HG03378 (cell line): Measurements from ENCODE around the gene AGPS.
"Not testable (repeated sequence)": the region's sequence is repeated elsewhere in the genome, so short reads cannot be mapped to it uniquely, and the experiment has no call there.

Source experiments
- ATAC-seq: cut with Tn5 transposase; IDR thresholded peaks from one replicate; pipeline ENCODE4 v1.9.1; 2021; ENCODE audit warnings: mild to moderate bottlenecking, moderate library complexity; ENCODE audit not compliant: unreplicated experiment

AGPS gene

GRCh38 chr2:177413703-177414102, 21.1 kb downstream of the AGPS start:
- no peak for ATAC-seq

DNA sequence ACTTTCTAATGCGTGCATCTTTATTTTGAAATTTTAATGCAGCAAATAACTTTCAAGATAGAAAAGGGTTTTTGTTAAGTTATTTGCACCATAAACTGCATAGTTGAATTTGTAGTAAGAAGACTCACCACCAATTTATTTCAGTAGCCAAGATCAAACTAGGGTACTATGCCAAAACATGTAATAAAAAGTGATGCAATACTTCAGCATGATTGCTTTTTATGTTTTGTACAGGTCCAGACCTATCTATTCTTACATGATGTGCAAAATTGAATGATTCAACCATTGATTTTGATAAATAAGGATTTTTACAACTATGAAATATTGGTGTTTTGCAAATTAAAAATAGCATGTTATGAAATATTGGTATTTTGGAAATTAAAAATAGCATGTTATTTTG, 26.7 kb downstream of the AGPS start:
- ATAC-seq: no peak

DNA sequence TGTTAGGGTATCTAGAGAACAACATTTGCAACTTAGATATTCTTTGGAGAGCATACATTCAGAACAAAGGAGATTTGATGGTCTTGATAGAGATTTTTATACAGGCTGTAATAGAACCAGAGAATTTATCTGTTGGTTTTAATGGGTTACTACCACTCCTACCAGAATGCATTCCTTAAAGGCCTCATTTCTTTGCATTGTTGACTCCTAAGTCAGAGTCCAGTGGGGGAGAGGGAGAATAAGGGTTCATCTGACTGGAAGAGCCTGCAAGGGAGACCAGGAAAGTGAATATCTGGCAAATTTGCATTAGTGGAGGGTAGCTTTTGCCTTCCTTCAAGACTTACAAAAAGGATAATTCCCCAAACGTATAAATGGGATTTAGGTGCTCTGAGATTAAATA, 29.7 kb downstream of the AGPS start:
- ATAC-seq: no peak

- not testable (repeated sequence) for ATAC-seq
These were observed 31.5 kb downstream of the AGPS start for GRCh38 chr2:177424120-177424519.

DNA sequence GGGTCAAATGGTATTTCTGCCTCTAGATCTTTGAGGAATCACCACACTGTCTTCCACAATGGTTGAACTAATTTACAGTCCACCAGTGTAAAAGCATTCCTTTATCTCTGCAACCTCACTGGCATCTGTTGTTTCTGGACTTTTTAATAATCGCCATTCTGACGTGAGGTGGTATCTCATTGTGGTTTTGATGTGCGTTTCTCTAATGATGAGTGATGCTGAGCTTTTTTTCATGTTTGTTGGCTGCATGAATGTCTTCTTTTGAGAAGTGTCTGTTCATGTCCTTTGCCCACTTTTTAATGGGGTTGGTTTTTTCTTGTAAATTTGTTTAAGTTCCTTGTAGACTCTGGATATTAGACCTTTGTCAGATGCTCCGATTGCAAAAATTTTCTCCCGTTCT, 32.0 kb downstream of the AGPS start:
- ATAC-seq: not testable (repeated sequence)

GRCh38 chr2:177427316-177427715, 34.7 kb downstream of the AGPS start:
- no peak for ATAC-seq

DNA sequence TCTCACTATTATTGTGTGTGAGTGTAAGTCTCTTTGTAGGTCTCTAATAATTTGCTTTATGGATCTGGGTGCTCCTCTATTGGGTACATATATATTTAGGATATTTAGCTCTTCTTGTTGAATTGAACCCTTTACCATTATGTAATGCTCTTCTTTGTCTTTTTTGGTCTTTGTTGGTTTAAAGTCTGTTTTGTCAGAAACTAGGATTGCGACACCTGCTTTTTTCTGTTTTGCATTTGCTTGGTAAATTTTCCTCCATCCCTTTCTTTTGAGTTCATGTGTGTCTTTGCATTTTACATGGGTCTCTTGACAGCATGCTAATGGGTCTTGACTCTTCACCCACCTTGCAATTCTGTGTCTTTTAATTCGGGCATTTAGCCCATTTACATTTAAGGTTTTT, 35.4 kb downstream of the AGPS start:
- ATAC-seq: not testable (repeated sequence)

GRCh38 chr2:177429688-177430325, 37.2 kb downstream of the AGPS start:
- ATAC-seq: no peak

DNA sequence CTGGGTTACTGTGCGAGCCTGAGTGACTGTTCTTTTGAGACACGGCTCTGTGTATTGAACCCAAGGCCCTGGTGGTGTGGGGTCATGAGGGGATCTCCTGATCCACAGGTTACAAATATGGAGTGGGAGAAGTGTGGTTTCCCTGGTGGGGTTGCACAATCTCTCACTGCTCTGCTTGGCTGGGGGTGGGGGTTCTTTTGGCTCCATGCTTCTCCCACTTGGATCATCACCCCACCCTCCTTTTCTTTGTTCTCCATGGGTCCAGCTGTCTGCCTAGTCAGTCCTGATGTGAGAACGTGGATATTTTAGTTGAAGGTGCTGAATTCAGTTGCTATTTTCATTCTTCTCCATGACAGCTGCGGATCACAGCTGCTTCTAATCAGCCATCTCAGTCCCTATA, 37.8 kb downstream of the AGPS start:
- no peak for ATAC-seq

DNA sequence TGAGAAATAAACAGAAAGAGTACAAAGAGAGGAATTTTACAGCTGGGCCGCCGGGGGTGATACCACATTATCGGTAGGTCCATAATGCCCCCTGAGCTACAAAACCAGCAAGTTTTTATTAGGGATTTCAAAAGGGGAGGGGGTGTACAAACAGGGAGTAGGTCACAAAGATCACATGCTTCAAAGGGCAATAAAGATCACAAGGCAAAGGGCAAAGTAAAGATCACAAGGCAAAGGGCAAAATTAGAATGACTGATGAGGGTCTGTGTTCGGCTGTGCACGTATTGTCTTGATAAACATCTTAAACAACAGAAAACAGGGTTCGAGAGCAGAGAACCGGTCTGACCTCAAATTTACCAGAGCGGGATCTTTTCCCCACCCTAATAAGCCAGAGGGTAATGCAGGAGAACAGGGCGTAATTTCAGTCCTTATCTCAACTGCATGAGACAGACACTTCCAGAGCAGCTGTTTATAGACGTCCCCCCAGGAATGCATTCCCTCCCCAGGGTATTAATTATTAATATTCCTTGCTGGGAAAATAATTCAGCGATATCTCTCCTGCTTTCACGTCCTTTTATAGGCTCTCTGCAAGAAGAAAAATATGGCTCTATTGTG, 38.6 kb downstream of the AGPS start:
- not testable (repeated sequence) for ATAC-seq

GRCh38 chr2:177432703-177433102, 40.1 kb downstream of the AGPS start:
- no peak for ATAC-seq

GRCh38 chr2:177433402-177433801, 40.8 kb downstream of the AGPS start:
- ATAC-seq: no peak

DNA sequence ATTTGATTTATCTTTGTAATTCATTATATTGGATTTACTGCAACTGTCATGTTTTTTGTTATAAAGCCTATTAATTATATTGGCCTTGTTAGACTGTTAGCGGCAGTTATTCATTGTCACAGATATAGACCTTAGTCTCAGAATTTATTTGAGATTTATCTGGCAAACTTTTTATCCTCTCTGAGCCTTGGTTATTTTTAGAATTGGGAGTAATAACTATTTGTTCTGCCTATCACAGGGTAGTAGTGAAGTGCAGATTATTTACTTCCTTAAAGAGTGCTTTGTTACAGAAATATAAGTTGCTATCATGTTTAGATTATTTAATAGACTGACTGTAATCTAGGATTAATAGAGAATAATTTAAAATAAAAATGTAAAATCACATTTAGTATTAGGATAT, 41.9 kb downstream of the AGPS start:
- ATAC-seq: no peak

GRCh38 chr2:177445200-177445599, 52.6 kb downstream of the AGPS start:
- no peak for ATAC-seq

GRCh38 chr2:177448031-177448430, 55.5 kb downstream of the AGPS start:
- no peak for ATAC-seq

DNA sequence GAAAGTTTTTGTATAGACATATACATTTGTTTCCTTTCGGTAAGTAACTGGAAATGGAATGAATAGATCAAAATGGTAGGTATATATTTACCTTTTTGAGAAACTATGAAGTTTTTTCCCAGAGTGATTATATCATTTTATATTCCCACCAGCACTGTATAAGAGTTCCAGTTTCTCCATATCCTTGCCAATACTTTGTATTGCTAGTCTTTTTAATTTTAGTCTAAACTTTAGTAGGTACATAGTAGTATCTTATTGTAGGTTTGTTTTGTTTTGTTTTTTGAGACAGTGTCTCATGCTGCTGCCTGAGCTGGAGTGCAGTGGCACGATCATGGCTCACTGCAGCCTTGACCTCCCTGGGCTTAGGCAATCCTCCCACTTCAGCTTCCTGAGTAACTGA, 56.6 kb downstream of the AGPS start:
- no peak for ATAC-seq

GRCh38 chr2:177455187-177455586, 62.6 kb downstream of the AGPS start:
- ATAC-seq: no peak

DNA sequence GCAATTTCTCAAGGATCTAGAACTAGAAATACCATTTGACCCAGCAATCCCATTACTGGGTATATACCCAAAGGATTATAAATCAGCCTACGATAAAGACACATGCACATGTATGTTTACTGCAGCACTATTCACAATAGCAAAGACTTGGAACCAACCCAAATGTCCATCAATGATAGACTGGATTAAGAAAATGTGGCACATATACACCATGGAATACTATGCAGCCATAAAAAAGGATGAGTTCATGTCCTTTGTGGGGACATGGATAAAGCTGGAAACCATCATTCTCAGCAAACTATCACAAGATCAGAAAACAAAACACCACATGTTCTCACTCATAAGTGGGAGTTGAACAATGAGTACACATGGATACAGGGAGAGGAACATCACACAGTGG, 67.2 kb downstream of the AGPS start:
- ATAC-seq: not testable (repeated sequence)

GRCh38 chr2:177460973-177461585, 68.5 kb downstream of the AGPS start:
- ATAC-seq: no peak

- no peak for ATAC-seq
These were observed 72.0 kb downstream of the AGPS start for GRCh38 chr2:177464549-177464948.

DNA sequence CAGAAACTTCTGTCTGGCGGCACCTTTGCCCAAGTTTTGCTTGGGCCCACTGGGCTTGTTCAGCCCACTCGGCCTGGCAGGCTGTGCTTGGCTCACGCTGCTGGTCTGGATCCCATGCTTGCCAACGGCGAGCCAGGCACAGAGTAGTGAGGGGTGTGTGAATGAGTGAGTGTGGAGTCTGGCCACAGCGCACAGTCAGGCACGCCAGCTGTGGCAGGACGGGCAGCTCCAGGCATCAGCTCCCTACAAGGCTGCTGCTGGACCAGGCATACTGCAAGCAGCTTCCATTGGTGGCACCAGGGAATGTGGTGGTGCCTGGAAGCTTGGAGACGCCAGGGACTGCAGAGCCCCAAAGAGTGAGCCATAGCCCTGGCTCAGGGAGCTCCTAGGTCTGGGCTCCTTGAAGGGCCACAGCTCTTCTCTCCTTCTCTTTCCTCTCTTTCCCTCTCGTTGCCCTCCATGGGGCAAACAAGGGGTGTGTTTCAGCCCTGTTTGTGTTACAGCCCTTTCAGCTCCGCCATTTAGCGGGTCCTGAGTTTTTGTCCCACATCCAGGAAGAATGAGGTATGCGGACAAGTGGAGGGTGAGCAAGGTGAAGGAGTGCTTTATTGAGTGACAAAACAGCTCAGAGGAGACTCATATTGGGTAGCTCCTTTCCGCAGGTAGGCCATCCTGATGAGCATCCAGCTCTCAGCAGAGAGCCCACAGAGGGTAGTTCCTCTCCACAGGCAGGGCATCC, 73.0 kb downstream of the AGPS start:
- no peak for ATAC-seq
